Karpas-422 (cell line): ENCODE measurements around the gene ZBTB34. TPM values are rescaled to one million over a fixed set of nuclear protein-coding genes. Genes with fewer than 3 reads are reported as not detected.
A peak's percentile ranks its signal among the peaks of the same experiment; 100 is the strongest.
"Not testable (repeated sequence)": the region's sequence is repeated elsewhere in the genome, so short reads cannot be mapped to it uniquely, and the experiment has no call there.

Experiments used
- DNase-seq: peaks from one replicate; pipeline ENCODE4 v3.0.0-alpha.2; 2015
- H2AFZ ChIP-seq: fragments of 200-600 bp; sonication (generic); 2 replicates; pipeline ENCODE4 v1.6.1; 2014; ENCODE audit warnings: antibody characterized with exemption, low read length, mixed read lengths
- H3K27ac ChIP-seq: fragments of 200-600 bp; sonication (generic); 2 replicates; pipeline ENCODE4 v1.5.1; 2014; ENCODE audit warnings: mild to moderate bottlenecking, low read length, moderate library complexity
- H3K27me3 ChIP-seq: fragments of 200-600 bp; sonication (generic); 2 replicates; pipeline ENCODE4 v1.6.1; 2014; ENCODE audit warnings: low read length, mixed read lengths
- H3K36me3 ChIP-seq: fragments of 200-600 bp; sonication (generic); 2 replicates; pipeline ENCODE4 v1.6.1; 2014; ENCODE audit warnings: low read length, mixed read lengths; ENCODE audit not compliant: insufficient read depth
- H3K4me1 ChIP-seq: fragments of 200-600 bp; sonication (generic); 2 replicates; pipeline ENCODE4 v1.6.1; 2014; ENCODE audit warnings: mild to moderate bottlenecking, low read length, mixed read lengths
- H3K4me2 ChIP-seq: fragments of 200-600 bp; sonication (generic); 2 replicates; pipeline ENCODE4 v1.6.1; 2014; ENCODE audit warnings: low read length, low read depth, mild to moderate bottlenecking; ENCODE audit not compliant: poor library complexity, severe bottlenecking
- H3K4me3 ChIP-seq: fragments of 200-600 bp; sonication (generic); 2 replicates; pipeline ENCODE4 v1.5.1; 2014; ENCODE audit warnings: mild to moderate bottlenecking, antibody characterized with exemption, low read length, mixed read lengths
- H3K79me2 ChIP-seq: fragments of 200-600 bp; sonication (generic); 2 replicates; pipeline ENCODE4 v1.6.1; 2014; ENCODE audit warnings: mild to moderate bottlenecking, low read length, mixed read lengths
- H3K9ac ChIP-seq: fragments of 200-600 bp; sonication (generic); 2 replicates; pipeline ENCODE4 v1.6.0; 2014; ENCODE audit warnings: low read length
- H3K9me2 ChIP-seq: fragments of 200-600 bp; sonication (generic), shearing (Covaris generic); replicated peaks from 2 replicates; pipeline ENCODE4 v1.6.0; 2014; ENCODE audit warnings: mild to moderate bottlenecking, low read length, moderate library complexity; ENCODE audit not compliant: insufficient read depth
- H3K9me3 ChIP-seq: fragments of 300-700, 200-600 bp; sonication (generic); 2 replicates; pipeline ENCODE4 v1.6.1; 2014; ENCODE audit warnings: low read length, mixed read lengths
- H4K20me1 ChIP-seq: fragments of 200-600 bp; sonication (generic); 2 replicates; pipeline ENCODE4 v1.6.1; 2014; ENCODE audit warnings: mild to moderate bottlenecking, antibody characterized with exemption, low read length, low read depth; ENCODE audit not compliant: insufficient read depth
- total RNA-seq: library from RNA; depleted of rRNA; stranded (reverse); fragments of >200 nt; shearing (Covaris generic); gene quantifications from 2 replicates; pipeline ENCODE4 v1.2.3, GENCODE V29; 2014; ENCODE audit warnings: low replicate concordance

ZBTB34 gene
- total RNA-seq, 1 experiment from 2014 or later = 8.1 TPM

GRCh38 chr9:126824052-126824451 lies 36.4 kb upstream of the ZBTB34 start:
- not testable (repeated sequence) for H4K20me1 ChIP-seq, H3K27me3 ChIP-seq, H3K9me3 ChIP-seq, H3K4me2 ChIP-seq, H3K9me2 ChIP-seq, H3K4me3 ChIP-seq, DNase-seq, H3K4me1 ChIP-seq, H2AFZ ChIP-seq, H3K9ac ChIP-seq, H3K27ac ChIP-seq
- Histone ChIP-seq H3K79me2 (peaks cover 81% of the 10 kb centered on the region), H3K36me3 (peaks cover 20% of the 10 kb centered on the region)

- H2AFZ ChIP-seq = no peak overlapping the region
- no peaks in the 10 kb centered on the region for H3K27me3 ChIP-seq
- 0 out of 2 replicates have a peak, but pooled peaks cover 12% of the 10 kb centered on the region for H4K20me1 ChIP-seq
- H3K79me2 ChIP-seq = peaks cover 77% of the 10 kb centered on the region
- H3K36me3 ChIP-seq = peaks cover 8% of the 10 kb centered on the region; the same call in 1 of the 2 replicates
- H3K9me2 ChIP-seq = no peaks in the 10 kb centered on the region
- no peaks in the 10 kb centered on the region for H3K9me3 ChIP-seq
- DNase-seq = no peak
- no peak overlapping the region for H3K4me2 ChIP-seq
- H3K4me3 ChIP-seq = no peak overlapping the region
- no peak overlapping the region for H3K9ac ChIP-seq
- H3K27ac ChIP-seq = no peak overlapping the region
- H3K4me1 ChIP-seq = peaks cover 11% of the 10 kb centered on the region
Observed at GRCh38 chr9:126827227-126827626, 33.2 kb upstream of the ZBTB34 start.

- Histone ChIP-seq H3K4me2 (no peak overlapping the region), H3K27ac (peak overlapping the region; percentile 33; the same call in 1 of the 2 replicates), H3K9me3 (no peaks in the 10 kb centered on the region), H4K20me1 (peaks cover 28% of the 10 kb centered on the region; the same call in 1 of the 2 replicates), H3K4me3 (no peak overlapping the region), H3K79me2 (peaks cover 74% of the 10 kb centered on the region), H3K36me3 (peaks cover 8% of the 10 kb centered on the region), H3K4me1 (peaks cover 29% of the 10 kb centered on the region), H3K9me2 (no peaks in the 10 kb centered on the region), H3K9ac (no peak overlapping the region), H3K27me3 (no peaks in the 10 kb centered on the region), H2AFZ (no peak overlapping the region)
- no peak for DNase-seq
Observed at GRCh38 chr9:126829035-126829434, 31.4 kb upstream of the ZBTB34 start.

- H3K4me3 ChIP-seq = no peak overlapping the region
- H3K4me1 ChIP-seq = peaks cover 42% of the 10 kb centered on the region
- H3K9me2 ChIP-seq = no peaks in the 10 kb centered on the region
- peaks cover 71% of the 10 kb centered on the region for H3K79me2 ChIP-seq
- H3K27me3 ChIP-seq = no peaks in the 10 kb centered on the region
- H4K20me1 ChIP-seq = peaks cover 37% of the 10 kb centered on the region
- peaks cover 22% of the 10 kb centered on the region for H3K36me3 ChIP-seq
- DNase-seq = no peak
- no peak overlapping the region for H3K27ac ChIP-seq
- H3K9me3 ChIP-seq = no peaks in the 10 kb centered on the region
- no peak overlapping the region for H3K9ac ChIP-seq
- H2AFZ ChIP-seq = no peak overlapping the region
- no peak overlapping the region for H3K4me2 ChIP-seq
Observed at GRCh38 chr9:126830827-126831226, 29.6 kb upstream of the ZBTB34 start.

GRCh38 chr9:126832440-126832839 lies 28.0 kb upstream of the ZBTB34 start:
- Histone ChIP-seq H3K27me3 (no peaks in the 10 kb centered on the region), H3K4me3 (no peak overlapping the region), H2AFZ (no peak overlapping the region), H3K4me2 (no peak overlapping the region), H3K9me3 (no peaks in the 10 kb centered on the region), H3K36me3 (peaks cover 25% of the 10 kb centered on the region), H3K79me2 (peaks cover 66% of the 10 kb centered on the region), H3K9me2 (no peaks in the 10 kb centered on the region), H3K9ac (no peak overlapping the region), H3K27ac (no peak overlapping the region), H3K4me1 (peaks cover 49% of the 10 kb centered on the region), H4K20me1 (peaks cover 48% of the 10 kb centered on the region)
- DNase-seq = no peak

- DNase-seq = no peak
- Histone ChIP-seq H3K79me2 (peaks cover 62% of the 10 kb centered on the region), H3K9me2 (no peaks in the 10 kb centered on the region), H3K4me1 (peaks cover 49% of the 10 kb centered on the region), H3K4me3 (peak overlapping the region; percentile 28; the same call in 1 of the 2 replicates), H2AFZ (no peak overlapping the region), H3K27me3 (no peaks in the 10 kb centered on the region), H3K4me2 (peak overlapping the region; percentile 47), H3K36me3 (peaks cover 29% of the 10 kb centered on the region), H4K20me1 (peaks cover 54% of the 10 kb centered on the region), H3K27ac (peak overlapping the region; percentile 15; the same call in 1 of the 2 replicates), H3K9me3 (no peaks in the 10 kb centered on the region), H3K9ac (peak overlapping the region; percentile 36; the same call in 1 of the 2 replicates)
Observed at GRCh38 chr9:126833020-126833419, 27.4 kb upstream of the ZBTB34 start.

GRCh38 chr9:126833710-126834345 lies 26.6 kb upstream of the ZBTB34 start:
- peaks cover 62% of the 10 kb centered on the region for H4K20me1 ChIP-seq
- peak overlapping the region; percentile 15; the same call in 1 of the 2 replicates for H3K27ac ChIP-seq
- H3K79me2 ChIP-seq = peaks cover 60% of the 10 kb centered on the region
- no peak overlapping the region for H2AFZ ChIP-seq
- peak overlapping the region; percentile 47 for H3K4me2 ChIP-seq
- peak overlapping the region; percentile 36; the same call in 1 of the 2 replicates for H3K9ac ChIP-seq
- H3K9me2 ChIP-seq = no peaks in the 10 kb centered on the region
- H3K9me3 ChIP-seq = no peaks in the 10 kb centered on the region
- no peaks in the 10 kb centered on the region for H3K27me3 ChIP-seq
- DNase-seq = peak; percentile 82
- peak overlapping the region; percentile 28; the same call in 1 of the 2 replicates for H3K4me3 ChIP-seq
- peaks cover 46% of the 10 kb centered on the region for H3K4me1 ChIP-seq
- peaks cover 30% of the 10 kb centered on the region for H3K36me3 ChIP-seq

- peaks cover 51% of the 10 kb centered on the region for H3K79me2 ChIP-seq
- H3K4me2 ChIP-seq = no peak overlapping the region
- H3K9ac ChIP-seq = no peak overlapping the region
- H2AFZ ChIP-seq = no peak overlapping the region
- H3K9me3 ChIP-seq = no peaks in the 10 kb centered on the region
- H4K20me1 ChIP-seq = peaks cover 67% of the 10 kb centered on the region
- no peak overlapping the region for H3K4me3 ChIP-seq
- H3K9me2 ChIP-seq = no peaks in the 10 kb centered on the region
- peaks cover 40% of the 10 kb centered on the region for H3K4me1 ChIP-seq
- DNase-seq = no peak
- no peaks in the 10 kb centered on the region for H3K27me3 ChIP-seq
- H3K27ac ChIP-seq = no peak overlapping the region
- peaks cover 30% of the 10 kb centered on the region for H3K36me3 ChIP-seq
Observed at GRCh38 chr9:126834672-126835071, 25.8 kb upstream of the ZBTB34 start.
